Activated naive CD8-positive, alpha-beta T cell (primary cell): ENCODE results near the gene KRTAP3-1.

Experiments used
- H3K27ac Mint-ChIP-seq: one replicate; pipeline ENCODE4 v1.8.0; 2021; ENCODE audit warnings: mixed read lengths
- H3K27me3 Mint-ChIP-seq: one replicate; pipeline ENCODE4 v1.8.0; 2021; ENCODE audit warnings: mixed read lengths
- H3K36me3 Mint-ChIP-seq: one replicate; pipeline ENCODE4 v1.8.0; 2021; ENCODE audit warnings: mixed read lengths
- H3K4me1 Mint-ChIP-seq: one replicate; pipeline ENCODE4 v1.8.0; 2021; ENCODE audit warnings: low read depth, mixed read lengths
- H3K4me3 Mint-ChIP-seq: one replicate; pipeline ENCODE4 v1.8.0; 2021; ENCODE audit warnings: mild to moderate bottlenecking, mixed read lengths
- H3K9me3 Mint-ChIP-seq: one replicate; pipeline ENCODE4 v1.8.0; 2021; ENCODE audit warnings: low read depth, mixed read lengths

KRTAP3-1 gene

DNA sequence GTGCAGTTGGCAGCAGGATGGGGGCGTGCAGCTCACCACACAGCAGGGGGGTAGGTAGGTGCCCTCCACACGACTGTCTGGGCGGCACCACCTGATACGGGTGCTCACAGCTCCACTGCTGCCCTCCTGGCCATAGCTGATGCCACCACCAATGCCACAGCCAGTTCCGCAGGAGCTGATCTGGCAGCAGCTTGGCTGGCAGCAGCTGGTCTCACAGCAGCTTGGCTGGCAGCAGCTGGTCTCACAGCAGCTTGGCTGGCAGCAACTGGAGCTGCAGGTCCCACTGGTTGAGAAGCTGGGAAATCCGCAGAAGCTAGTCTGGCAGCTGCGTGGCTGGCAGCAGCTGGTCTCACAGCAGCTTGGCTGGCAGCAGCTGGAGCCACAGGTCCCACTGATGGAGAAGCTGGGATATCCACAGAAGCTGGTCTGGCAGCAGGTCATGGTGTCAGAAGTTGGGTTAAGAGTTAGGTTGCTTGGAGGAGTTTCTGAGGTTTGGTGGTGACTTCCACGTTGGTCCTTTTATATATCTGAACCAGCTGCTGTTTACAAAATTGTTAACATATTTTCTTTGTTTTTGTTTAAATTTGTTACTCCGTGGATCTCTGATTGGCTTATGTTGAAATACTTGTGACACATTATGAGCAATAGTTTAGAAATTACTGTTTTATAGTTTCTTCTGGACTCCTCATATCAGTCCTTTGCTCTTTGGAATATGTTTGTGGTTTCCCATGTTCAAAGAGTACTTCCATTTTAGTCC lies 18.0 kb upstream of the KRTAP3-1 start, which contains the start of gene KRTAP1-5:
KRTAP1-5 (minus strand) TSS at position 494 of the 757 bp plus-strand sequence; CDS start at position 441, 53 bp downstream.
- Mint-ChIP-seq H3K9me3 (no peaks in the 10 kb centered on the region), H3K27ac (no peak within 1 kb of the TSS), H3K27me3 (peaks cover 9% of the 10 kb centered on the region), H3K36me3 (peaks cover 3% of the 10 kb centered on the region), H3K4me3 (no peak within 1 kb of the TSS), H3K4me1 (peaks cover 11% of the 10 kb centered on the region)

DNA sequence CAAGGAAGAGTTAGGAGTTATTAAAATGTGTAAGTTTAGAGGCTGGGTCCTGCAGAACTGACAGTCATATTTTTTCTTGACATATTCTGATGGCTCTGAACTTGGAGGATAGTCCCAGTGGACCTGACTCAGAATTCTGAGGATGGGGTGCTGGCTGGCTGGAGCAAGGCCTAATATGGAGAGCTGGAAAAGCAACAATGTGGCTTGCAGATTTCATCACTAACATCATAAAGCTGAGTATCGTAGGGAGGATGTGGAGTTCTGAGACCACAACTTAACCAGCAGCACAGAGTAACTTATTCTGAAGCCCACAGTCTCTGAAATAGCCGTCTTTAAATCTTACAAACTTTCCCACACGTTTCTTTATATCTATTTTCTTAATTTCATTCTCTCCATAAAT lies 15.8 kb upstream of the KRTAP3-1 start:
- Mint-ChIP-seq H3K4me1 (peaks cover 11% of the 10 kb centered on the region), H3K27ac (no peak overlapping the region)

DNA sequence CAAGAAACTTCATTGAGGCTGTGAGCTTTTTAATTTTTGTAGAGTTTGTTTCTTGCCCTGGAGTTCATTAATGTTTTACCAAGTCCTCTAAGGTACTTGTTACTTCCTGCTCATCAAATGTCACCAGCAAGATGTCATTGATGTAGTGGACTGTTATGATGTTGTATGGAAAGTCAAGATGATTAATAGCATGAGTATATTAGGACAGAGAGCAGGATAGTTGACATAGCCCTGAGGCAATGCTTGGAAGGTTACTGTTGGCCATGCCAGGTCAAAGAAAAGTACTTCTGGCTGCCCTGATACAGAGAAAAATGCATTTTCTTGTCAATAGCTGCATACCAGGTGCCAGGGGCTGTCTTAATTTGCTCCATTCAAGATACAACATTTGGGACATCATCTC lies 11.4 kb upstream of the KRTAP3-1 start:
- H3K27me3 Mint-ChIP-seq = peaks cover 4% of the 10 kb centered on the region
- peaks cover 3% of the 10 kb centered on the region for H3K36me3 Mint-ChIP-seq
- no peak overlapping the region for H3K4me3 Mint-ChIP-seq
- H3K9me3 Mint-ChIP-seq = no peaks in the 10 kb centered on the region
- peaks cover 11% of the 10 kb centered on the region for H3K4me1 Mint-ChIP-seq
- H3K27ac Mint-ChIP-seq = no peak overlapping the region

More for the DNA sequence above, 15.8 kb upstream of the KRTAP3-1 start:
- Mint-ChIP-seq H3K27me3 (peaks cover 9% of the 10 kb centered on the region), H3K4me3 (no peak overlapping the region), H3K9me3 (no peaks in the 10 kb centered on the region), H3K36me3 (peaks cover 3% of the 10 kb centered on the region)

DNA sequence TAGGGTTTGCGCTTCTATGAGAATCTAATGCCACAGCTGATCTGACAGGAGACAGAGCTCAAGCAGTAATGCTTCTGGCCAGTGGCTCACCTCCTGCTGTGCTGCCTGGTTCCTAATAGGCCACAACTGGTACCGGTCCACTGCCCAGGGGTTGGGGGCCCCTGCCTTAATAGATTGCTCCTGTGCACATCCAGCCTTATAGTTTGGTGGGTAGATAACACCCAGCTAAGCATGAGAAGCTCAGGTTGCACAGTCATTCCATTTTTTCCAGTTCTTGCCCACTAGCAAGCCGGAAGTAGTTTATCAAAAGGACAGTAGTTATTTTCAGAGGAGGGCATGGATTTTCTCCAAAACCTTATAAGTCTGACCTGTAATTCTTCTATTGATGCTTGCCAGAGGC lies 10.5 kb upstream of the KRTAP3-1 start:
- no peaks in the 10 kb centered on the region for H3K9me3 Mint-ChIP-seq
- H3K36me3 Mint-ChIP-seq = peaks cover 3% of the 10 kb centered on the region
- H3K27ac Mint-ChIP-seq = no peak overlapping the region
- peaks cover 2% of the 10 kb centered on the region for H3K27me3 Mint-ChIP-seq
- peaks cover 2% of the 10 kb centered on the region for H3K4me1 Mint-ChIP-seq
- no peak overlapping the region for H3K4me3 Mint-ChIP-seq

DNA sequence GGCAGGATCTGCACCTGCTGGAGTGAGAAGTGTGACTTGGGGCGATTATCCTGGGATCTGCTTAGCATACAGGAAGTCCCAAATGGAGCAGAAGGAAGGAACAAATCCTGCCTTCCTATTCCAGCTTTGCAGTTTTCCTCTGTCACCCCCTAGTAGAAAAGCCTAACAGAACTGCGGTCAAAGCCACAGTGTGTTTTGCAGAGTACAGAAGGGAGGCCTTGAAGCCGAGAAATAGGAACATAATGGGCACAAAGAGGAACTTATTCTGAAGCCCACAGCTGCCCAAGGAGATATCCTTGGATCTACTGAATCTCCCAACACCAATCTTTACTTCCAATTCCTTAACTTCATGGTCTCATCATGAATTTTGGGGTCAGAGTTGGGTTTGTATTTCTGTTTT lies 9.6 kb upstream of the KRTAP3-1 start:
- no peak overlapping the region for H3K27ac Mint-ChIP-seq
- H3K27me3 Mint-ChIP-seq = peaks cover 2% of the 10 kb centered on the region
- H3K4me3 Mint-ChIP-seq = no peak overlapping the region
- H3K9me3 Mint-ChIP-seq = no peaks in the 10 kb centered on the region
- no peaks in the 10 kb centered on the region for H3K4me1 Mint-ChIP-seq
- peaks cover 3% of the 10 kb centered on the region for H3K36me3 Mint-ChIP-seq

DNA sequence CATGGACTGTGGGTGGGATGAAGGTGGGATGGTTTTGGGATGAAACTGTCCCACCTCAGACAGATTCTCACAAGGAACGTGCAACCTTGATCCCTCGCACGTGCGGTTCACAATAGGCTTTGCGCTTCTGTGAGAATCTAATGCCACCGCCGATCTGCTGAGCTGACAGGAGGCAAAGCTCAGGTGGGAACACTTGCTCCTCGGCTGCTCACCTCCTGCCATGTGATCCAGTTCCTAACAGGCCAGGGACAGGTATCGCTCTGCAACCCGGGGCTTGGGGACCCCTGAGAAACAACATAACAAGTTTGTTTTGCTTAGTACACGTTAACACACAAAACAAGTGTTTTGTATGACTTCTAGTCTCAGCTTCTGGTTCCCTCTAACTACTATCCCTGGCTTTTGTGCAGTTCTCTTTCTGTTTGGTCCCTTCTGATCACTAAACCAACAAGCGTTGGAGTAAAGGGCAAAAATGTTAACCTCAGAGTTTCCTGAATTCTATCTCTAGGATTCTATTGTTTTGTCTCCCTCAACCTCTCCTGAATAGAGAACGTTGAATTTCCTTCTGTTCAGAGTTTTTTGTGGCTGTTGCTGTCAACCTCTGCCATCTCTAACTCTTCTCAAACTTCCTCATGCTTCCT lies 7.8 kb upstream of the KRTAP3-1 start:
- peaks cover 2% of the 10 kb centered on the region for H3K27me3 Mint-ChIP-seq
- no peak overlapping the region for H3K27ac Mint-ChIP-seq
- no peak overlapping the region for H3K4me3 Mint-ChIP-seq
- no peaks in the 10 kb centered on the region for H3K9me3 Mint-ChIP-seq
- H3K4me1 Mint-ChIP-seq = no peaks in the 10 kb centered on the region
- H3K36me3 Mint-ChIP-seq = no peaks in the 10 kb centered on the region

DNA sequence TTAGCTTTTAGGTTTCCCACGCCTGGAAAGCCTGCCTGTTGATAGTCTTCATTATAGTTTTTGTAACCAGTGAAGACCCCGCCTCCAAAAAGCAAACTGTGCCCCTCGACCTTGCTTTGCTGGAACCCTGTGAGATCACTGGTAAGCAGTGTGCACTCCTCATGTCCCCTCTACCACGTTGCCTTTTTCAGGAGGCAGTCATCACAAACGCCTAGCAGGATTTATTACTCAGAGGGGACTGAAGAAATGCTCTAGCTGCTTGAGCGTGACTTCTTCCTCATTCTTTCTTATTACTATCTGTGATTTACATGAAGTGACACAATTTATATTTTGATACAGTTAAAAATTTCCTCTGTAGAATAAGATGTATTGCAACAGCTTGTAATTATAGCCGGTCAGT lies 6.5 kb upstream of the KRTAP3-1 start:
- Mint-ChIP-seq H3K36me3 (no peaks in the 10 kb centered on the region), H3K27ac (no peak overlapping the region), H3K27me3 (peaks cover 2% of the 10 kb centered on the region), H3K9me3 (no peaks in the 10 kb centered on the region), H3K4me3 (no peak overlapping the region), H3K4me1 (no peaks in the 10 kb centered on the region)

DNA sequence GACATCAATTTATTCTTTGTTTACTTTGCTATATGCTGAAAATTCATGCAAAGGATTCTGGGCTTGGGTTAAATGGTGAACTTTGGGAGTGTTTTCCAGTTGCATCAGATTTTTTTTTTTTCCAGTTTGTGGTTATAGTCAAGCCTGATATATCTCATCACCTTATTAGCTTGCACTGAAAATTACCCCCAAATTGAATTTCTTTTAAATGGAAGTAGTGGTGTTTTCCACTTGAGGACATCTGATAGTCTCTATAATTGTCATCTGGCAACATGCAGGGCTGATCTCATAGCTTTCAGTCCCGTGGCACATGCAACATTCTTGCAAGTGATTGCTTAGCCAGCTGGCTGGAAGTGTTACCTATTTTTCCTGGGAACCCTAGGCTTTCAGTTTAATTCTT lies 4.7 kb upstream of the KRTAP3-1 start:
- H3K4me3 Mint-ChIP-seq = no peak overlapping the region
- no peaks in the 10 kb centered on the region for H3K9me3 Mint-ChIP-seq
- H3K36me3 Mint-ChIP-seq = no peaks in the 10 kb centered on the region
- peaks cover 2% of the 10 kb centered on the region for H3K27me3 Mint-ChIP-seq
- H3K27ac Mint-ChIP-seq = no peak overlapping the region
- H3K4me1 Mint-ChIP-seq = no peaks in the 10 kb centered on the region

DNA sequence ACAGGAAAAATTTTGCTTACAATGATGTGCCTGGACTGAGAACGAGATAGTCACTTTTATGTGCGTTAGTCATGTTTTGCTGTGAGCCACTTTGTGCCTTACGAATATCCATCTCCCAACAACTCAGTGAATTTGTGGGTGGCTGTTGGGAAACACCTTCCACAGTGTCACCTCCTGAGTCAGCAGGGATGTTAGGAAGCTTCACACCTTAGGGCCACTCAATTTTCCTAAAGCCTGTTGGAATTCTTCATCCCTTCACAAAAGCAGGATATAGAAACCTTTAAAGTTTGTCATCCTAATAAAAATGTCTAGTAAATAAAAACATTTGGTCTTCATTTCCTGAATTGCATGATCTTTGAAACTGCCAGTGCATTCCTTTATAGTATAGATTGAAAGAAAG lies 4.3 kb upstream of the KRTAP3-1 start:
- H3K27me3 Mint-ChIP-seq = peaks cover 2% of the 10 kb centered on the region
- H3K4me3 Mint-ChIP-seq = no peak overlapping the region
- H3K9me3 Mint-ChIP-seq = no peaks in the 10 kb centered on the region

DNA sequence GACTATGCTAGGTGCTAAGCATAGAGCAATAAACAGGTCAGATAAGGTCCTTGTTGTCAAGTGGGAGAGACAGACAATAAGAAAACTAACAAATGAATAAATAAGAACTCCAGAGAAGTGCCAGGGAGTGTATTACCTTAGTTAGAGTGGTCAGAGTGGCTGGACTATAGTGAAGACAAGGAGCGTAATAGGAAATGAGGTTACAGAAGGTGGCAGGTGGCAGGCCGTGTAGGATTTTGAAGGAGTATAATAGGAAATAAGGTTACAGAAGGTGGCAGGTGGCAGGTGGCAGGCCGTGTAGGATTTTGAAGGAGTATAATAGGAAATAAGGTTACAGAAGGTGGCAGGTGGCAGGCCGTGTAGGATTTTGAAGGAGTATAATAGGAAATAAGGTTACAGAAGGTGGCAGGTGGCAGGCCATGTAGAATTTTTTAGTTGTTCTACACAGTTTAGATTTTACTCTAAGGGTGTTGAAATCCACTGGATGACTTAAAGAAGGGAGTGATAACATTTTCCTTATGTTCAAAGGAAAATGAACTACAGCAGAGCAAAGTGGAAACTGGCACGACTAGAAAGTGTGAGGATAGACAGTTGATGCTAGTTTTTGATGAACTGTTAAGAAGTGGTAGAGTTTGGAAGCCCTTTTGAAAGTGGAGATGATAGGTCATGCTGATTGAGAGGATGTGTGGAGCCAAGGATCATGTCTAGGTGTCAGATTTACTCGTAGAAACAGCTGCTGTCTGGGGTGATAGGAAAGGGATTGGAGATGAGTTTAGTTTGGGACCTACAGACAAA lies 3.6 kb upstream of the KRTAP3-1 start:
- H3K27me3 Mint-ChIP-seq = peaks cover under 1% of the 10 kb centered on the region
- no peak overlapping the region for H3K27ac Mint-ChIP-seq

More for the DNA sequence above, 4.3 kb upstream of the KRTAP3-1 start:
- no peak overlapping the region for H3K27ac Mint-ChIP-seq
- H3K36me3 Mint-ChIP-seq = no peaks in the 10 kb centered on the region
- H3K4me1 Mint-ChIP-seq = no peaks in the 10 kb centered on the region

DNA sequence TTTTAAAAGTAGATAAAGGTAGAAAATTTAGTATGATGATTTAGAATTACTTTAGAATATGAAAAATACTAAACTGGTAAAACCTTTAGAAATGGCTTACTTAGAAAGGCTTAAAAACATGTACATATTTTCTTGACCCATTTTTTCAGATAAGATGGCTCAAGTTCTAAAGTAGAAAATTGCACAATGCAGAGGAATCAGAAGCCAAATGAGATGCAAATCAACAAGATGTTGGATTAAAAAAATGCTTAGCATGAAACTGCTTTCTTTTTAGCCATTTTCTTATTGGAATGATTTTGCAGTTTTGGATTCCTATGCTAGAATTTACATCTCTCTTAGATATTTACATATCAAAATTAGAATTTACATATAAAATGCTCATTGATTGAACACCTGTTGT lies 1.5 kb upstream of the KRTAP3-1 start:
- Mint-ChIP-seq H3K4me1 (no peaks in the 10 kb centered on the region), H3K27ac (no peak overlapping the region), H3K36me3 (no peaks in the 10 kb centered on the region)

More for the DNA sequence above, 3.6 kb upstream of the KRTAP3-1 start:
- no peaks in the 10 kb centered on the region for H3K4me1 Mint-ChIP-seq
- no peaks in the 10 kb centered on the region for H3K36me3 Mint-ChIP-seq
- no peaks in the 10 kb centered on the region for H3K9me3 Mint-ChIP-seq
- H3K4me3 Mint-ChIP-seq = no peak overlapping the region

DNA sequence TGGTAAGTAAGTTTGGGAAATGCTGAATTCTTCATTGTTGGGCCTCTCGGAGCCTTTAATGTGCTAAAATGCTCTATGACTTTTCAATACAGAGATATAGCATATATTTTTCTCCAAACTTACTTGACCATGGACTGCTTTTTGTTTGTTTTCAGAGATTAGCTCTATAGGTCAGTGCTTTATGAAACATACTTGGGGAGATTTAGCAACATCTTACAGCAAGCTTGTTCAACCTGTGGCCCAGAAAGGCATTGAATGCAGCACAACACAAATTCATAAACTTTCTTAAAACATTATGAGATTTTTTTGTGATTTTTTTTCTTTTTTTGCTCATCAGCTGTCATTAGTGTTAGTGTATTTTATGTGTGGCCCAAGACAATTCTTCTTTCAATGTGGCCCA lies 1.0 kb upstream of the KRTAP3-1 start:
- H3K27me3 Mint-ChIP-seq = no peaks in the 10 kb centered on the region
- no peaks in the 10 kb centered on the region for H3K4me1 Mint-ChIP-seq
- H3K4me3 Mint-ChIP-seq = no peak overlapping the region
- H3K9me3 Mint-ChIP-seq = no peaks in the 10 kb centered on the region
- H3K27ac Mint-ChIP-seq = no peak overlapping the region
- H3K36me3 Mint-ChIP-seq = no peaks in the 10 kb centered on the region

More for the DNA sequence above, 1.5 kb upstream of the KRTAP3-1 start:
- Mint-ChIP-seq H3K4me3 (no peak overlapping the region), H3K27me3 (no peaks in the 10 kb centered on the region), H3K9me3 (no peaks in the 10 kb centered on the region)

DNA sequence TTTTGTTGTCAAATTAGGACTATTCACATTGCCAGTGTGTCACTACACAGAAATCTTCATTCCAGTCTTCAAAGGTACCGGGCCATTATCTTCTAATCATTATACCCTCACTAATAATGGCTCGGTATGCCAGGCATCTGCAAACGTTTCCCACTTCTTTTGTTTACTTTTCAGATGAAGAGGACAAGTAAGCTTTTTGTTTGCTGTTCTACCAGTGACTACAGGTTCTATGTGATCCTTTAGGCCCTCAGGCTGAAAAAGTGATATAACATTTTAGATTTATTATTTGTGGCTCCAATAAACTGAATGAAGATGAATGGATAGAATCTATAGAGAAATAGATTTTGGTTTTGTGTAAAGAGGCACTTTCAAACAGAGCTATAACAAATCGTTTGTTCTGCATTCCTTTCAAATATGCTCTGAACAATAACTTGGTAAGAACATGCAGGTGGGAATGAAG lies 403 bp upstream of the KRTAP3-1 start:
- no peak overlapping the region for H3K27ac Mint-ChIP-seq
- no peaks in the 10 kb centered on the region for H3K27me3 Mint-ChIP-seq
- H3K9me3 Mint-ChIP-seq = no peaks in the 10 kb centered on the region
- no peaks in the 10 kb centered on the region for H3K36me3 Mint-ChIP-seq
- H3K4me3 Mint-ChIP-seq = no peak overlapping the region
- H3K4me1 Mint-ChIP-seq = no peaks in the 10 kb centered on the region

DNA sequence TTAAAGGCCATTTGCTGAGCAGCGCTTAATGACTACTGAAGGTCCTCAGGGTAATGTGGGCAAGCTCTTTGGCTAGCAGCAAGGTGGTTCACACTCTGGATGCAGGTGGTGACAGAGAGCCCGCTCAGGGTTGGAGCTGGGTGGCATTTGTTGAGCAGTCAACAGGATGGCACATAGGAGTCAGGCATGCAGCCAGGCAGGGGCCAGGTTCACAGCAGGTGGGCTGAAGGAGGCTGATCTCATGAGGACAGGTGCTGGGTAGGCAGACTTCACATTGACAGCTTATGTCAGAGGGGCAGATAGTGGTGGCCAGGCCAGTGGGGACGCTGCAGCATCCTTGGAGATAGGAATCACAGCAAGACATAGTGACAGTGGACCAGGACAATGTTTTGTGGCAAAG lies 4.5 kb downstream of the KRTAP3-1 start:
- Mint-ChIP-seq H3K9me3 (no peaks in the 10 kb centered on the region), H3K27me3 (peaks cover 3% of the 10 kb centered on the region)

DNA sequence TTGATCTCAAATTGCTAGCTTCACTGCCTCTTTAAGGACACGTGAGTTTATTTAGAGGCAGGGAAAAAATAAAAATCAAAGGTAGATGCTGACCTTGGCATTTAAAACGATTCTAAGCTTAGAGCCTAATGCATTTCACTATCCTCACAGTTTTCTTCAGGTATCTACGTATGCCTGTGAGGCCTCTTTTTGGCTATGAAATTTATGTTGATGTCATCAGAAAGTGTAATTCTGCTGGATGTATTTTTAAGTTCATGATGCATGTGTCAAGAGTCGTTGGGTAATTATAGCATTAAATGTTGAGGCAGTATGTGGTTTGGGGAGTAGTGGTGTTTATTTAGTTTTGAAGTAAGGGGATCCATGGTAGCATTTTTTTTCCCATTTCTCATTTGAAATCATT lies 5.0 kb downstream of the KRTAP3-1 start:
- Mint-ChIP-seq H3K4me3 (no peak overlapping the region), H3K36me3 (no peaks in the 10 kb centered on the region), H3K27ac (no peak overlapping the region), H3K27me3 (peaks cover 6% of the 10 kb centered on the region), H3K4me1 (no peaks in the 10 kb centered on the region), H3K9me3 (no peaks in the 10 kb centered on the region)

More for the DNA sequence above, 4.5 kb downstream of the KRTAP3-1 start:
- Mint-ChIP-seq H3K36me3 (no peaks in the 10 kb centered on the region), H3K4me3 (no peak overlapping the region), H3K4me1 (no peaks in the 10 kb centered on the region), H3K27ac (no peak overlapping the region)
